Fibroblast of villous mesenchyme (primary cell): Measurements from ENCODE around the gene SYCE1. TPM values are rescaled to one million over a fixed set of nuclear protein-coding genes. Genes with fewer than 3 reads are reported as not detected.
A peak's percentile ranks its signal among the peaks of the same experiment; 100 is the strongest.

Experiments
- DNase-seq: peaks from one replicate; pipeline ENCODE4 v3.0.0-alpha.2; 2010; ENCODE audit warnings: low read depth
- H3K4me3 ChIP-seq: 2 replicates; pipeline ENCODE4 v1.5.1; 2011; ENCODE audit warnings: low read depth, mild to moderate bottlenecking, low read length
- total RNA-seq: library from RNA; depleted of rRNA; stranded (reverse); fragments of >200 nt; gene quantifications from 2 replicates; pipeline ENCODE4 v1.2.3, GENCODE V29; 2012
- TF ChIP-seq, protein P1 (sequence below): IDR thresholded peaks from 2 replicates; pipeline ENCODE4 v1.5.1; 2012; ENCODE audit warnings: low read depth, mild to moderate bottlenecking, low read length; ENCODE audit not compliant: insufficient read depth

Gene SYCE1
- total RNA-seq, 1 donor = 1.3 TPM

- TF ChIP-seq, protein P1, sequence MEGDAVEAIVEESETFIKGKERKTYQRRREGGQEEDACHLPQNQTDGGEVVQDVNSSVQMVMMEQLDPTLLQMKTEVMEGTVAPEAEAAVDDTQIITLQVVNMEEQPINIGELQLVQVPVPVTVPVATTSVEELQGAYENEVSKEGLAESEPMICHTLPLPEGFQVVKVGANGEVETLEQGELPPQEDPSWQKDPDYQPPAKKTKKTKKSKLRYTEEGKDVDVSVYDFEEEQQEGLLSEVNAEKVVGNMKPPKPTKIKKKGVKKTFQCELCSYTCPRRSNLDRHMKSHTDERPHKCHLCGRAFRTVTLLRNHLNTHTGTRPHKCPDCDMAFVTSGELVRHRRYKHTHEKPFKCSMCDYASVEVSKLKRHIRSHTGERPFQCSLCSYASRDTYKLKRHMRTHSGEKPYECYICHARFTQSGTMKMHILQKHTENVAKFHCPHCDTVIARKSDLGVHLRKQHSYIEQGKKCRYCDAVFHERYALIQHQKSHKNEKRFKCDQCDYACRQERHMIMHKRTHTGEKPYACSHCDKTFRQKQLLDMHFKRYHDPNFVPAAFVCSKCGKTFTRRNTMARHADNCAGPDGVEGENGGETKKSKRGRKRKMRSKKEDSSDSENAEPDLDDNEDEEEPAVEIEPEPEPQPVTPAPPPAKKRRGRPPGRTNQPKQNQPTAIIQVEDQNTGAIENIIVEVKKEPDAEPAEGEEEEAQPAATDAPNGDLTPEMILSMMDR = no peak
- no peak for DNase-seq
- H3K4me3 ChIP-seq = no peak overlapping the region
Measured at GRCh38 chr10:133529576-133529946, 35.8 kb downstream of the SYCE1 start.

DNA sequence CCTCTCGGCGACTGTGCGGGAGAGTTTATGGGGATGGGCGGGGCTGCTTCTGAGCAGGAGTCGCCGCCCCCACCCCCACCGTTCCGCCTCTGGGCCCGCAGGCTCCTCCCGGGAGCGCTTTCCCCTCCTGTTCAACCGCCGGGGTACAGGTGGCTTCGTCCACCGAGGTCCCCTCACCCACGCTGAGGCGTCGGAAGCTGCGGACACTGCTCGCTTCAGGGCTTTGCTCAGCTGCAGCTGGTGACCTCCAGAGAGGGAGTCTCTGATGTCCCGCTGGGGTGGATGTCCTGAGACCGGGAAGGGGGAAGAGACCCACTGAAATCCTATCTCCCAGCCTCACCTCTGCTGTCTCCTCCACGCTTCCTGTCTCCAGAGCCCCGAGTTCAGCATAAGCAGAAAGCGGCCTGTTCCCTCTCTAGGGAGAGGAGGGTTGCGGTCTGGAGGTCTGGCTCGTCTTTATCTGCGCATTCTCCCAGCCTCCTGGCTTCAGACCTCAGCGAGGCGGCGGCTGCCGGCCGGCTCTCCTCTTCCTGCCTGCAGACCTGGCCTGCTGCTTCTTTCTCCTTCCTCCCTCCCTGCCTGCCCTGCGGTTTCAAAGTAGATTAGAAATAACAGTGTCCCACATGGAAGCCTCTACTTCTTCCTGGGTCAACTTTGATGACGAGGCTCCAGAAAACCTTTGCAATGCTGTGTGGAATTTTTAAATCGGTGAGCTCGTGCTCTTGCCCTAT, 36.4 kb downstream of the SYCE1 start:
- peak; percentile 17 for DNase-seq
- H3K4me3 ChIP-seq = peak overlapping the region; percentile 23
- TF ChIP-seq, protein P1 = no peak

GRCh38 chr10:133528296-133528844, 37.0 kb downstream of the SYCE1 start:
- TF ChIP-seq, protein P1 = no peak
- DNase-seq = no peak
- H3K4me3 ChIP-seq = peak overlapping the region; percentile 15

DNA sequence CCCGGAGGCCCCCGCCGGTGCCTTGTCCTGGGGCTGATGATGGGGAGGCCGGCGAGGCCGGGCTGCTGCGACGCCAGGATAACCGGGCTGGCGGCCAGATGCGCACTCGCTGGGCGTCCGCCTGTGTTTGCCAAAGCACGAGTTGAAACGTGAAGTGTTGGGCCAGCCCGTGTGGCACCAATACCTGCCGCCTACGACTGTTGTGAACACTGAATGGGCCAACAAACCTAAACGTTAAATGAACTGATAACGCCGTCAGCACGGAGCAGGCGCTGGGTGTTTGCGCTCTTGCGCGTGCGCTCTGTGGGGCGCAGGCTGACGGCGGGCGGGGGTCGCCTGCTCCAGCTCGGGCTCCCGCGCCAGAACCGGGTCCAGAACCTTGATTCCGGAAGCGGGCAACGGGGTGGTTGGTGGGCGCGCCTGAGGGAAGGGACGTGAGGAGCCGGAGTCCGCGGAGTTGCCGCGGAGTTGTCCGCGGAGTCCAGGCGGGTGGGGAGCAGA, 37.6 kb downstream of the SYCE1 start:
- no peak for DNase-seq
- TF ChIP-seq, protein P1 = no peak
- peak overlapping the region; percentile 15 for H3K4me3 ChIP-seq

- TF ChIP-seq, protein P1 = no peak
- DNase-seq = no peak
- peak within 1 kb of the TSS; percentile 15 for H3K4me3 ChIP-seq
Measured at GRCh38 chr10:133526957-133527588, 38.3 kb downstream of the SYCE1 start, which contains the start of gene CYP2E1. Gene CYP2E1 (plus strand): TSS chr10:133527363. CDS start chr10:133527396, 33 bp downstream.

- TF ChIP-seq, protein P1 = no peak
- DNase-seq = no peak
- no peak overlapping the region for H3K4me3 ChIP-seq
Measured at GRCh38 chr10:133525444-133525843, 39.9 kb downstream of the SYCE1 start.
